Epithelial cell of proximal tubule (primary cell): Measurements from ENCODE around the gene IFITM10. TPM values are rescaled to one million over a fixed set of nuclear protein-coding genes. Genes with fewer than 3 reads are reported as not detected.

Experiments used
- DNase-seq: peaks from one replicate; pipeline ENCODE4 v3.0.0-alpha.2; 2011; ENCODE audit warnings: low read depth
- H3K4me3 ChIP-seq: 2 replicates; pipeline ENCODE4 v1.5.1; 2011; ENCODE audit warnings: low read depth, mild to moderate bottlenecking, low read length
- total RNA-seq: library from RNA; depleted of rRNA; stranded (reverse); fragments of >200 nt; gene quantifications from 2 replicates; pipeline ENCODE4 v1.2.3, GENCODE V29; 2015
- TF ChIP-seq, protein P1 (sequence below): conservative IDR thresholded peaks from 2 replicates; pipeline ENCODE4 v1.5.1; 2012; ENCODE audit warnings: low read depth, mild to moderate bottlenecking, low read length

Gene IFITM10
- total RNA-seq, 1 donor from 2014 or later: not detected

DNA sequence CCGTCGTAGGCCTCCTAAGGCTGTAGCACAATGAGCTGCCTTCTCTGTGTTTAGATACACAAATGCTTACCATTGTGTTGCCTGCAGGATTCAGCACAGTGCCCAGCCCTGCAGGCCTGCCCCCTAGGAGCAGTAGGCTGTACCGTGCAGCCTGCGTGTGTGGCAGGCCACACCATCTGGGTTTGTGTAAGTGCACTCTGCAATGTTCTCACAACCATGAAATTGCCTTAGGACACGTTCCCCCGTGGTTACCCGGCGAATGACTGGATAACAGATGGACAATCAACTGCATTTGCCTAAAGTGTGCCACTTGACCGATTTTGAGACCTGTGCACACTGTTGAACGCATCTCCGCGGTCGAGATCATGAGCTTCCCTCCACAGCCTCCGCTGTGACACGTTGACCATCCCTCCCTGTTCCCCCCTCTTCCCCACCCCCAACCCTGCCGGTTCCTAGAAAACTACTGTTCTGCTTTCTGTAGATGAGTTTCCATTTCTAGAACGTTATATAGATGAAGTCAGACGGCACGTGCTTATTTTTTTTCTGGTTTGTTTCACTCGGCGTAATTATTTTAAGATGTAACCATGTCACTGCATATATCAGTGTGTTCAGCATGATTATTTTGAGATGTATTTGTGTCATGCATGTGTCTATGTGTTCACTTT lies 35.5 kb upstream of the IFITM10 start:
- TF ChIP-seq, protein P1, sequence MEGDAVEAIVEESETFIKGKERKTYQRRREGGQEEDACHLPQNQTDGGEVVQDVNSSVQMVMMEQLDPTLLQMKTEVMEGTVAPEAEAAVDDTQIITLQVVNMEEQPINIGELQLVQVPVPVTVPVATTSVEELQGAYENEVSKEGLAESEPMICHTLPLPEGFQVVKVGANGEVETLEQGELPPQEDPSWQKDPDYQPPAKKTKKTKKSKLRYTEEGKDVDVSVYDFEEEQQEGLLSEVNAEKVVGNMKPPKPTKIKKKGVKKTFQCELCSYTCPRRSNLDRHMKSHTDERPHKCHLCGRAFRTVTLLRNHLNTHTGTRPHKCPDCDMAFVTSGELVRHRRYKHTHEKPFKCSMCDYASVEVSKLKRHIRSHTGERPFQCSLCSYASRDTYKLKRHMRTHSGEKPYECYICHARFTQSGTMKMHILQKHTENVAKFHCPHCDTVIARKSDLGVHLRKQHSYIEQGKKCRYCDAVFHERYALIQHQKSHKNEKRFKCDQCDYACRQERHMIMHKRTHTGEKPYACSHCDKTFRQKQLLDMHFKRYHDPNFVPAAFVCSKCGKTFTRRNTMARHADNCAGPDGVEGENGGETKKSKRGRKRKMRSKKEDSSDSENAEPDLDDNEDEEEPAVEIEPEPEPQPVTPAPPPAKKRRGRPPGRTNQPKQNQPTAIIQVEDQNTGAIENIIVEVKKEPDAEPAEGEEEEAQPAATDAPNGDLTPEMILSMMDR: no peak
- H3K4me3 ChIP-seq: no peak overlapping the region
- DNase-seq: no peak

DNA sequence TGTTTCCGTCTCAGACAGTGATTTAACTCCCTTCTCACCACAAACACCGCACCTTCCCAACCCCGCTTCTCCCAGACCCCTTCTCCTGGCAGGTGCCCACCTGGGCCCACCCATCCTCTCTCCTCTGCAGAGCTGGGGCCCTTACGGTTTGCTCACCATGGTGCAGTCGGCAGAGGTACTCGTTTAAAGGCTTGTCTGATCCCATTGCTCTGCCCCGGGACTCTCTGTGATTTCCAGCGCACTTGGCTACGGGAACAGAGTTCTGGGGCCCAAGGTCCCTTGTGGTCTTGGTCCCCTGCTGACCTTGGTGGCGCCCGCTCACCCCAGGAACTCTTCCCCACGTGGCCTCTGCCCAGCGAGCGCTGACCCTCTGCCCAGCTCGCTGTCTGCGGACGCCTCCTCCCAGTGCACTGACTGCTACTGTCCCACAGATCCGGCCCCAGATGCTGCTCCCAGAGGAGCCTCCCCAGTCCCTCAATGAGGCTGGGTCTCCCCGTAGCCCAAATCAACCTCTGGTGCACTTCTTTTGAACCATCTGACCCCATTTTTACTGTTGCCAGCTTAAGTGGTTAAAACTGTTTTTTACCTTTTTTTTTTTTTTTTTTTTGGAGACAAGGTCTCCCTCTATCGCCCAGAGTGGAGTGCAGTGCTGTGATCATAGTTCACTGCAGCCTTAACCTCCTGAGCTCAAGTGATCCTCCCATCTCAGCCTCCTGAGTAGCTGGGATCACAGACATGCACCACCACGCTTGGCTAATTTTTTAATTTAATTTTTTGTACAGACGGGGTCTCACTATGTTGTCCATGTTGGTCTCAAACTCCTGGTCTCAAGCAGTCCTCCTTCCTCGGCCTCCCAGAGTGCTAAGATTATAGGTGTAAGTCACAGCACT lies 34.6 kb upstream of the IFITM10 start:
- no peak for DNase-seq
- no peak overlapping the region for H3K4me3 ChIP-seq
- TF ChIP-seq, protein P1: peak; percentile 35

DNA sequence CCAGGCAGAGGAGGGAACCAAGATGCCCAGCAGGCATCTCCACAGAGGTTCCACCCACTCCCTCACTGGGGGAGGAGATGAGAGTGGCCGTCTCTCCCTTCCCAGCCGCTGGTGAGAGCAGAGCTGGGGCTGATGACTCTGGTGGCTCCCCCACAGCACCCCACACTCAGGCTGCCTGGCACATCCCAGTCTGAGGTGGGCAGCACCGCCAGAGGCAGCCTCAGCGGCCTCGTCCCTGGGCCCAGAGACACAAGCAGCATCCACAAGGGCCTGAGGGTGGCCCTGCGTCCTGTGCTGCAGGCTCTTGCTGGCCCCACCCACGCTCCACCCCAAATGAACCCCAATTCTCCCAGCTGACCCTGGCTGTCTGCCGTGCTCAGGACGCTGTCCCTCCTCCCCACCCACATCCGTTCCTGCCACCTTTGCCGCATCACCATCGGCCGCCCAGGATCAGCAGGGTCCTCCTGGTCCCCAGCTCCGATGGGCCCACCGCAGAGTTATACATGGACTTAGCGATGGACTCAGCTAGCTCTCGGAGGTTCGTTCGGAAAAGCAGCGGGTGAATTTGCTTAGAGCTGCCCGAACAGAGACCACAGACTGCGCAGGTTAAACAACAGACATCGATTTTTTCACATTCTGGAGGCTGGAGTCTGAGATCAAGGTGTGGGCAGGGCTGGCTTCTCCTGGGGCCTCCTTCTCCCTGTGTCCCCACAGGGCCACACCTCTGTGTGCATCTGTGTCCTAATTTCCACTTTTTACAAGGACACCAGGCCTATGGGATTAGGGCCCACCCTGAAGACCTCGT lies 33.5 kb upstream of the IFITM10 start:
- TF ChIP-seq, protein P1: no peak
- H3K4me3 ChIP-seq: no peak overlapping the region
- DNase-seq: no peak

DNA sequence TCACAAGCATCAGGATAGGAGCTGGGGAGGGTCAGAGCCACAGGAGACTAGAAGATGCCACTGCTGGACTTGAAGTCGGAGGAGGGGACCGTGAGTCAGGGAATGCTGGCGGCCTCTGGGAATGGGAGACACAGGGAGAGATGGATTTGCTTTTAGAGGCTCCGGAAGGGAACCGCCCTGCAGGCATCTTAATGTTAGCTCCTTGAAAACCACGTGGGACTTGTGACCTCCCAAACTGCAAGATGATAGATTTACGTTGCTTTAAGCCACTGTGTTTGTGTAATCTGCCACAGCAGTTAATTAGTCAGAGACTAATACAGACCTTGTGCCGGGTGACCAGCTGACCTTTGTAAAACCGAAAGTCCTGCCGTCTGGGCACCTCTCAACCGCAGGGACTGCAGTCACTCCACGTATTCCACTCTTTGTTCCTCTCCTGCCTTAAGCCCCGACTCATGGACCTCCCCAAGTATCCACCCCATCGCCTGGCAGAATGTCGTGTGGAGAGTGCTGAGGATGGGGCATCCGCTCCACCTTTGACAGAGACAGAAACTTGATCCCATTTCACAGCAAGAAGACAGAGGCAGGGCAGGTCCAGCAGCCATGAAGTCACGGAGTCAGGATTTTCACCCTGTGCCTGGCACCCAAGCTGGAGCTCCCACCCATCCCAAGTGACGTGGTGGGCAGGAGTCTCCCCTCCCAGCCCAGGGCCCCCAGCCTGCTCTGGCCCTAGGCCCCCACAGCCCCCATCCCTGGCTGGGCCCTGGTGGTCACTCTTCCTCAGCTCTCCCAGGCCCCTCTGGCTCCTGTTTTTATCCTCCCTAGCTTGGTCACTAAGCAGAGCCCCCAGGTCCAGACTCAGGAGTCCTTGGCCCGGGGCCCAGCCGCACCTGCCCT lies 32.7 kb upstream of the IFITM10 start:
- TF ChIP-seq, protein P1: no peak
- DNase-seq: peak; percentile 9
- peak overlapping the region; percentile 13 for H3K4me3 ChIP-seq

DNA sequence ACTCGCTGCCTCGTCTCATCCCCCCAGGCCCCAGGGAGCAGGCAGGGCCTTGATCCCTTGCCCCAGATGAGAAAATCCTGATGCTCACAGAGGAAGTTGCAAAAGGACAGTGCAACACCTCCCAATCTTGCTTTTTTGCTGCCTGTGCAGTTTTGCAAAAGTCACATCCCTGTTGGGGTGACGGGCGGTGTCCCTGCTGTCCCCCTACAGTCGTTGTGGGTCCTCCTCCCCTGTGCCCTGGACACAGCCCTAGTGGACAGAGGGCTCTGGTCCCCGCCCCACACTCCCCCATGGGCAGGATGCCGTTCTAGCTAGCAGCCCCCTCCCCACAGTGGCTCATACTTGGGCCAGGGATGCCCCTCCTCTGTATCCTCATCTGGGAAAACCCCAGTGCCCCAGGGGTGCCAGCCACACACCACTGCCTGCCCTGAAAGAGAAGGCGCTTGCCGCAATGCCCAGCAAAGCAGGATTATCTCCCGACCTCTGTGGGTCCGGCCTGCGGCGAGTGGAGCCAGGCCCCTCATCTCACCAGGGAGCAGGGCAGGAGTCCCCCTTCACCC lies 31.7 kb upstream of the IFITM10 start:
- DNase-seq: no peak
- H3K4me3 ChIP-seq: no peak overlapping the region
- TF ChIP-seq, protein P1: no peak

DNA sequence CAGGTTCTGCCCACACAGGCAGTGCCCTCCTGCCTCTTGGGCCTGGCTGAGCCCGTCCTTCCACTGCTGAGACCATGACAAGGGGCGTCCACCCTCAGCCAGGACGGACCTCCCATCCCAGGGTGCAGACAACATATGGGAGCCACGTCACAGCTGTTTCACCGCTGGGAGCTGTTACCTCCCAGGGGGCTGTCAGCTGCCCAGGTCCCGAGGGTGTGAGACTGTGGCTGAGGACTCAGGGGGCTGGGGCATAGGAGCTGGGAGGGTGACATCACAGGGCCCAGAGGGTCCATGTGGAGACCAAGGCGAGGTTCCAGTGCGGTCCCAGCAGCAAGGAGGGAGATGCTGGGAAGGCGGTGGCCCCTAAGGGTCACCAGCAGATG lies 31.2 kb upstream of the IFITM10 start:
- TF ChIP-seq, protein P1: no peak

More for the DNA sequence above, 31.2 kb upstream of the IFITM10 start:
- no peak overlapping the region for H3K4me3 ChIP-seq
- no peak for DNase-seq
